K562 (cell line): ENCODE results near the gene PPP2R3B.

Experiments
- BRCA1 ChIP-seq, 2 experiments: fragments of 450-650 bp in 1 of 2; sonication (generic) in 1 of 2; formaldehyde crosslinking in 1 of 2; IDR thresholded peaks; 2 replicates each; pipeline versions ENCODE4 v1.5.0 to v1.6.1; 2017 to 2020; ENCODE audit warnings: mild to moderate bottlenecking in 1 of 2, missing genetic modification reagents in 1 of 2
- CTCF ChIP-seq, 3 experiments: IDR thresholded peaks in 2 of 3; conservative IDR thresholded peaks in 1 of 3; 2 replicates each; pipeline ENCODE4 v1.5.1; 2011 to 2012; ENCODE audit warnings: low read length in 3 of 3, mild to moderate bottlenecking in 3 of 3, control low read depth in 2 of 3, improper control_type of control experiment in 1 of 3, inconsistent platforms in 1 of 3, low read depth in 1 of 3, mixed read lengths in 1 of 3, moderate library complexity in 1 of 3; ENCODE audit not compliant: insufficient read depth in 2 of 3
- EWSR1 ChIP-seq: fragments of 450-650 bp; IDR thresholded peaks from 2 replicates; pipeline ENCODE4 v1.6.1; 2018; ENCODE audit warnings: borderline replicate concordance, mild to moderate bottlenecking, low read depth, moderate library complexity; ENCODE audit not compliant: partially characterized antibody
- TARDBP ChIP-seq: fragments of 450-650 bp; IDR thresholded peaks from 2 replicates; pipeline ENCODE4 v1.6.1; 2016
- TFE3 ChIP-seq: fragments of 450-650 bp; formaldehyde crosslinking; IDR thresholded peaks from 2 replicates; pipeline ENCODE4 v1.4.0; 2020; ENCODE audit warnings: mild to moderate bottlenecking, mixed read lengths
- ZBTB11 ChIP-seq, 3 experiments: fragments of 200-800 bp in 1 of 3; fragments of 250-450 bp in 1 of 3; fragments of 450-650 bp in 1 of 3; sonication (Bioruptor Pico) in 1 of 3; sonication (Bioruptor generic) in 1 of 3; formaldehyde crosslinking in 1 of 3; IDR thresholded peaks; 2 replicates each; pipeline versions ENCODE4 v1.6.1 to v1.8.0; 2016 to 2022; ENCODE audit warnings: mild to moderate bottlenecking in 2 of 3, missing genetic modification characterization in 2 of 3, missing compliant biosample characterization in 1 of 3, moderate library complexity in 1 of 3

- TF ChIP-seq CTCF (IDR thresholded peaks at IDR 0.05 in 2 of 3, conservative IDR thresholded peaks at IDR 0.05 in 1 of 3; ENCODE audit: insufficient read depth in 2 of 3, low read depth in 1 of 3, low read length in 3 of 3) = no peak
- TF ChIP-seq ZBTB11 (CRISPR knock-in tag; IDR thresholded peaks at IDR 0.05) = no peak
- no peak for TF ChIP-seq TFE3 (CRISPR knock-in tag)
- TF ChIP-seq EWSR1 = no peak
- no peak for TF ChIP-seq TARDBP
- no peak for TF ChIP-seq BRCA1 (IDR thresholded peaks at IDR 0.05)
- no peak for TF ChIP-seq BRCA1 (CRISPR knock-in tag; IDR thresholded peaks at IDR 0.05)
These were observed 37.0 kb downstream of the PPP2R3B start for GRCh38 chrX:349702-350101.
